ENCODE measurements around the gene PRICKLE4.
"Not testable (repeated sequence)": the region's sequence is repeated elsewhere in the genome, so short reads cannot be mapped to it uniquely, and the experiment has no call there.

PRICKLE4 gene

GRCh38 chr6:41805830-41806774 lies 25.5 kb downstream of the PRICKLE4 start:
- Mint-ChIP-seq H3K9me3 (no peaks in the 10 kb centered on the region), H3K36me3 (ENCODE audit: low read depth) (no peaks in the 10 kb centered on the region), H3K27me3 (ENCODE audit: low read depth) (no peaks in the 10 kb centered on the region), H3K4me3 (no peak overlapping the region), H3K27ac (no peak overlapping the region), H3K4me1 (no peaks in the 10 kb centered on the region)
- TF ChIP-seq CTCF (IDR thresholded peaks at IDR 0.05; ENCODE audit: unreplicated experiment in 3 of 3) = no peak

GRCh38 chr6:41811095-41811494 lies 30.5 kb downstream of the PRICKLE4 start:
- Mint-ChIP-seq H3K27me3 (ENCODE audit: low read depth) (no peaks in the 10 kb centered on the region), H3K27ac (no peak overlapping the region), H3K4me3 (no peak overlapping the region), H3K9me3 (no peaks in the 10 kb centered on the region), H3K4me1 (no peaks in the 10 kb centered on the region), H3K36me3 (ENCODE audit: low read depth) (no peaks in the 10 kb centered on the region)
- no peak for TF ChIP-seq CTCF (IDR thresholded peaks at IDR 0.05; ENCODE audit: unreplicated experiment in 3 of 3)

GRCh38 chr6:41811946-41812345 lies 31.4 kb downstream of the PRICKLE4 start:
- not testable (repeated sequence) for H3K4me3 Mint-ChIP-seq; H3K27me3 Mint-ChIP-seq (ENCODE audit: low read depth); H3K36me3 Mint-ChIP-seq (ENCODE audit: low read depth); H3K9me3 Mint-ChIP-seq; H3K27ac Mint-ChIP-seq; H3K4me1 Mint-ChIP-seq

GRCh38 chr6:41813469-41813868 lies 32.9 kb downstream of the PRICKLE4 start:
- H3K4me3 Mint-ChIP-seq = no peak overlapping the region
- H3K27me3 Mint-ChIP-seq (ENCODE audit: low read depth) = no peaks in the 10 kb centered on the region
- no peaks in the 10 kb centered on the region for H3K36me3 Mint-ChIP-seq (ENCODE audit: low read depth)
- H3K27ac Mint-ChIP-seq = no peak overlapping the region
- no peaks in the 10 kb centered on the region for H3K4me1 Mint-ChIP-seq
- TF ChIP-seq CTCF (IDR thresholded peaks at IDR 0.05; ENCODE audit: unreplicated experiment in 3 of 3) = no peak
- H3K9me3 Mint-ChIP-seq = no peaks in the 10 kb centered on the region

GRCh38 chr6:41813956-41814355 lies 33.4 kb downstream of the PRICKLE4 start:
- H3K4me3 Mint-ChIP-seq = no peak overlapping the region
- H3K27ac Mint-ChIP-seq = no peak overlapping the region
- no peaks in the 10 kb centered on the region for H3K9me3 Mint-ChIP-seq
- H3K4me1 Mint-ChIP-seq = no peaks in the 10 kb centered on the region
- no peaks in the 10 kb centered on the region for H3K27me3 Mint-ChIP-seq (ENCODE audit: low read depth)
- no peaks in the 10 kb centered on the region for H3K36me3 Mint-ChIP-seq (ENCODE audit: low read depth)
- no peak for TF ChIP-seq CTCF (IDR thresholded peaks at IDR 0.05; ENCODE audit: unreplicated experiment in 3 of 3)

GRCh38 chr6:41814629-41815028 lies 34.0 kb downstream of the PRICKLE4 start:
- Mint-ChIP-seq H3K9me3 (no peaks in the 10 kb centered on the region), H3K36me3 (ENCODE audit: low read depth) (no peaks in the 10 kb centered on the region), H3K27ac (no peak overlapping the region), H3K4me1 (no peaks in the 10 kb centered on the region), H3K27me3 (ENCODE audit: low read depth) (no peaks in the 10 kb centered on the region), H3K4me3 (no peak overlapping the region)
- TF ChIP-seq CTCF (IDR thresholded peaks at IDR 0.05; ENCODE audit: unreplicated experiment in 3 of 3) = no peak

Data from nephron (organoid).